ENCODE results near the gene TCF25. TPM values are rescaled to one million over a fixed set of nuclear protein-coding genes. Genes with fewer than 3 reads are reported as not detected.

Gene TCF25
- total RNA-seq, 3 donors from 2014 or later: 179 to 217 (median 212) TPM

DNA sequence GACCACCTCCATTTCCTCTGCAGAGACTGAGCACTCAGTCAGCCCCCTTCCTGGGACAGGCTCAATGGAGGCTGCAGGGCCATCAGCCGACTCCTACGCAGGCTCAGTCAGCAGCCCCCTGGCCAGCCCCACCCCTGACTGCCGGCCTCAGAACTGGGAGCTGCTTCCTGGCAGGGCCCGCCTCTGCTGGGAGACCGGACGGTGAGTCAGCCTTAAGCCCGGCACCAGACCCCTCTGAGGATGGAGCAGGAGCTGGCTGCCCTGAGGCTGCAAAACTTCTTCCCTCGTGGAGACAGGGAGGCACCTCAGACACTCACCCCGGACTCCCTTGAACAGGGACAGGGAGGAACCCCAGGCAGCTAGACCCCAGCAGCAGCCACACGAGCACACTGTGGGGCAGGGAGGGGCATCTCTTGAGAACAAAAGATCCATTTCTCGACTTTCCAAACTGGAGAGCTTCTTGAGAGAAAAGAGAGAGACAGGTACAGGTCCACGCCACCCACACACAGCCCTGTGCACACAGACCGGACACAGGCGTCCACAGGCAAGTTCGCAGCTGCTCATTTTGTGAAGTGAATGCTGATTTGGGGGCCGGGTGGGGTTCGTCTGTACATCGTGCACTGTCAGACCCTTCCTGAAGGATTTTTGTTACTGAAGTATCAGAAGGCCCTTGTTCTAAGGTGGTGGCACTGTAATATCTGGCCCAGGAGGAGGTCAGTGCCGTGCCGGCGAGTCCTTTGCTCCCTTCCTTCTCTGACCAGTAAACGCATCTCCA is 48.5 kb downstream of the TCF25 start:
- peak; percentile 19 for ATAC-seq
- no peak overlapping the region for H3K4me3 ChIP-seq
- no peaks in the 10 kb centered on the region for H3K36me3 ChIP-seq (ENCODE audit: low read depth)
- peaks cover 47% of the 10 kb centered on the region for H3K4me1 ChIP-seq (ENCODE audit: low read depth)
- TF ChIP-seq, protein P1, sequence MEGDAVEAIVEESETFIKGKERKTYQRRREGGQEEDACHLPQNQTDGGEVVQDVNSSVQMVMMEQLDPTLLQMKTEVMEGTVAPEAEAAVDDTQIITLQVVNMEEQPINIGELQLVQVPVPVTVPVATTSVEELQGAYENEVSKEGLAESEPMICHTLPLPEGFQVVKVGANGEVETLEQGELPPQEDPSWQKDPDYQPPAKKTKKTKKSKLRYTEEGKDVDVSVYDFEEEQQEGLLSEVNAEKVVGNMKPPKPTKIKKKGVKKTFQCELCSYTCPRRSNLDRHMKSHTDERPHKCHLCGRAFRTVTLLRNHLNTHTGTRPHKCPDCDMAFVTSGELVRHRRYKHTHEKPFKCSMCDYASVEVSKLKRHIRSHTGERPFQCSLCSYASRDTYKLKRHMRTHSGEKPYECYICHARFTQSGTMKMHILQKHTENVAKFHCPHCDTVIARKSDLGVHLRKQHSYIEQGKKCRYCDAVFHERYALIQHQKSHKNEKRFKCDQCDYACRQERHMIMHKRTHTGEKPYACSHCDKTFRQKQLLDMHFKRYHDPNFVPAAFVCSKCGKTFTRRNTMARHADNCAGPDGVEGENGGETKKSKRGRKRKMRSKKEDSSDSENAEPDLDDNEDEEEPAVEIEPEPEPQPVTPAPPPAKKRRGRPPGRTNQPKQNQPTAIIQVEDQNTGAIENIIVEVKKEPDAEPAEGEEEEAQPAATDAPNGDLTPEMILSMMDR (IDR thresholded peaks at IDR 0.05): no peak
- intact Hi-C loops (cut with DNase I, micrococcal nuclease): no loop called here
- DNase-seq: peak; percentile 41 to 86 (median 61)
- H3K9me3 ChIP-seq: no peaks in the 10 kb centered on the region

DNA sequence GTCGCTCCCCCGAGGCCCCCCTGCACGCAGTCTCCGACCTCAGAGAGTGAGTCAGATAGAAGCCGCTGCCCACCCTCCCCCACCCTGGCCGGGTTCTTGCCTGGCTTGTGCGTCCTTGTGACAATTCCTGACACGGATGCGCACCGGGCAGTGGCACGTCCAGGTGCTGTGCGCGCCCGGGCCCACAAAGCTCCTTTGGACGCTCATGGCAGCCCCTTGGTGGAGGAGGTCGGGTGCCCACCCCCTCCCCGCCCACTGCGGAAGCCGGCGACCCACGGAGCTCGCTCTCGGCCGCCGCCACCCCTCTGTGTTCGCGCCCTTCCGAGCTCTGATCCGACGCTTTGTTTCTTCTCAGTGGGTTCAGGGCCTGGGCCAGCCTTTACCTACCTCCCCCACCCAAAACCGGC is 49.1 kb downstream of the TCF25 start:
- TF ChIP-seq, protein P1 (IDR thresholded peaks at IDR 0.05): no peak
- Histone ChIP-seq H3K4me3 (no peak overlapping the region), H3K4me1 (ENCODE audit: low read depth) (peaks cover 43% of the 10 kb centered on the region), H3K9me3 (no peaks in the 10 kb centered on the region), H3K36me3 (ENCODE audit: low read depth) (no peaks in the 10 kb centered on the region)
- intact Hi-C loops (cut with DNase I, micrococcal nuclease): no loop called here
- peak; percentile 66 to 86 (median 71) for DNase-seq
- peak; percentile 2 for ATAC-seq

DNA sequence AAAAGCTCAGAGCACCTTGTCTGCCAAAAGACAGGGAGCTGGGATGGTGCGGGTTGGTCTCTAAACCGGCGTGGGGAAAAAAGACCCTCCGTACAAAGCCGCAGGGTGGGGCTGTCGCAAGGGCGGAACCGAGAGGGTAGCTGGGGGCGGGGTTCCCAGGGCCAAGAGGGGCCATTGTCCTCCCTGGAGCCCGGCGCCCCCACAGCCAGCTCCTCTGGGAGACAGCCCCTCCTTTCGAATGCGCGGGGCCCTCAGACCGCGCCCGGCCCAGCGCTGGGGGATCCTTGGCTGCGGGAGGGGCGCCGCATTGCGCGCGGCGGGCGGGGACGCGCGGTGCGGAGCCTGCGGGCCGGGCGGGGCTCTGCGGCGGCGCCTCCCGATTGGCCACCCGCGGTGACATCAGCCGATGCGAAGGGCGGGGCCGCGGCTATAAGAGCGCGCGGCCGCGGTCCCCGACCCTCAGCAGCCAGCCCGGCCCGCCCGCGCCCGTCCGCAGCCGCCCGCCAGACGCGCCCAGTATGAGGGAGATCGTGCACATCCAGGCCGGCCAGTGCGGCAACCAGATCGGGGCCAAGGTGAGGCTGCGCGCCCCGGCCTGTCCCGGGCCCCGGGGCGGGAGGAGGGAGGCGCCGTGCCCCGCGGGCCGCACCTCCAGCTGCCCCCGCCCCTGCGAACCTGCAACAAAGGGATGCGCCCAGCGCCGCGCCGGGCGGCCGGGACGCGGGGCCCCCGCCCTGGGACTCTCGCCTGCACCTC is 49.7 kb downstream of the TCF25 start, which contains the start of gene TUBB3:
Gene TUBB3, plus strand, starts transcription at position 459 of the 756 bp plus-strand sequence. Its CDS starts 60 bp downstream, at position 519.
- intact Hi-C loops (cut with DNase I, micrococcal nuclease): no loop called here

DNA sequence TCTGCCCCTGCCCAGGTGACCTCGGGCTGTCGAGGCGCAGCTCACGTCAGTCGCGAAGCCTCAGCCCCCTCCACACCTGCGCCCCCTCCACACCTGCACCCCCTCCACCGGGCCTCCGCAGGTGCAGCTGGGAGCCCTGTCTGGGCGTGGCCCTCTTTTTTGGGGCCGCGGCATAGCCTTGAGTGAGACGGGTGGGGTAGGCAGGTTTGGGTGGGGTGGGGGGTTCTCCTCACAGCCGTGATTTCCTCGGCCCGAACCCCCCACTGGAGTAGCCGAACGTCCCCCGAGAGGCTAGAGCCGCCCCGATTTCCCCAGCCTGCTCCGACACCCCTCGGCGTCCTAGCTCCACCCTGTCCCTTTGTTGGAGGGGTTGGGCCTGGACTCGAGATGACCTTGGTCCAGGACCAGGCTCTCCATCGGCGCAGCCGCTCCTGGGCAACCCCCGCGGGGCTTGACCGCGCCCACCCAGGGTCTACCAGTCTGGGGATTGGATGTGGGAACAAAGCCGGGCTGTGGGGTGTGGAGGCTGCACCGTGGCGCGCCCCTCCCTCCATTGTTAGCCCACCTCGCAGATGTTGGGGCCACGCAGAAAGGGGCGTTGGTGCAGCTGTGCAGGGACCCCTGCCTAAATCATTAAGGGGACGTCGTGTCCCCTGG is 50.4 kb downstream of the TCF25 start:
- Histone ChIP-seq H3K9me3 (no peaks in the 10 kb centered on the region), H3K4me1 (ENCODE audit: low read depth) (peaks cover 30% of the 10 kb centered on the region), H3K4me3 (no peak overlapping the region), H3K36me3 (ENCODE audit: low read depth) (no peaks in the 10 kb centered on the region)
- ATAC-seq (no peak), DNase-seq (peak in 2 of 3 donors; percentile 11 to 56)
- intact Hi-C loops (cut with DNase I, micrococcal nuclease): no loop called here
- TF ChIP-seq, protein P1 (IDR thresholded peaks at IDR 0.05): no peak

More for the DNA sequence above, 49.7 kb downstream of the TCF25 start, which contains the start of gene TUBB3:
- Histone ChIP-seq H3K4me3 (no peak within 1 kb of the TSS), H3K9me3 (no peaks in the 10 kb centered on the region), H3K4me1 (ENCODE audit: low read depth) (peaks cover 37% of the 10 kb centered on the region), H3K36me3 (ENCODE audit: low read depth) (no peaks in the 10 kb centered on the region)
- peak; percentile 69 to 76 (median 70) for DNase-seq
- TF ChIP-seq, protein P1 (IDR thresholded peaks at IDR 0.05): no peak
- peak; percentile 65 for ATAC-seq

DNA sequence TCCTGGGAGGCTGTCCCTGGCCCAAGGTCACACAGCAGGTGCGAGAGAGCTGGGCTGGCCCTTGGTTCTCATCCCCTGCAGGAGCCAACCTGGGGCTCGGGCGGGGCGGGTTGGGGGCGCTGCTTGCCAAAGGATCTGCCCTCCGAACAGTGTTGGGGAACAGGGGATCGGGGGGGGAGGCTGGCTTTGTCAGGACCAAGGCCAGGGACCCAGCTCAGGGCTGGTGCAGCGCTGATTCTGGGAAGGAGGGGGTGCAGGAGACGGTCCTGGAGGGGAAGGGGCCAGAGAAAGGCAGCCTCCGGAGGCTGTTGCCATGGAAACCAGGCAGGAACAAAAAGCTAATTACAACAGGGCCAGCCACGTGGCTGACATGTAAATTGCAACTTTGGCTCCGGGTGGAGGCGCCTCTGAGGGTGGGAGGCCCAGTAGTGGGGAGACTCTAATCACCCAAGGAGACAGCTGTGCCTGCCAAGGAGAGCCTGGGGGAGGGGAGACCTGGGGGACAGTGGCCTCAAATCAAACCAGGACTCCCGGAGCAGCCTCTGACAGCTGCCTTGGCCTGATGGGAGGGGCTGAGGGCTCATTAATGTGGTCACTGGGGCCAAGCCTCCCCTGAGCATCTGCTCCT is 51.0 kb downstream of the TCF25 start:
- DNase-seq (peak in 2 of 3 donors; percentile 40 to 51), ATAC-seq (no peak)
- H3K4me3 ChIP-seq: no peak overlapping the region
- intact Hi-C loops (cut with DNase I, micrococcal nuclease): no loop called here
- H3K9me3 ChIP-seq: no peaks in the 10 kb centered on the region
- TF ChIP-seq, protein P1 (IDR thresholded peaks at IDR 0.05): no peak
- no peaks in the 10 kb centered on the region for H3K36me3 ChIP-seq (ENCODE audit: low read depth)
- peaks cover 27% of the 10 kb centered on the region for H3K4me1 ChIP-seq (ENCODE audit: low read depth)
